ENCODE data around the gene CACFD1. TPM values are rescaled to one million over a fixed set of nuclear protein-coding genes. Genes with fewer than 3 reads are reported as not detected.

The CACFD1 gene
- polyA plus RNA-seq, 1 donor from 2014 or later, result 75.4 TPM

DNA sequence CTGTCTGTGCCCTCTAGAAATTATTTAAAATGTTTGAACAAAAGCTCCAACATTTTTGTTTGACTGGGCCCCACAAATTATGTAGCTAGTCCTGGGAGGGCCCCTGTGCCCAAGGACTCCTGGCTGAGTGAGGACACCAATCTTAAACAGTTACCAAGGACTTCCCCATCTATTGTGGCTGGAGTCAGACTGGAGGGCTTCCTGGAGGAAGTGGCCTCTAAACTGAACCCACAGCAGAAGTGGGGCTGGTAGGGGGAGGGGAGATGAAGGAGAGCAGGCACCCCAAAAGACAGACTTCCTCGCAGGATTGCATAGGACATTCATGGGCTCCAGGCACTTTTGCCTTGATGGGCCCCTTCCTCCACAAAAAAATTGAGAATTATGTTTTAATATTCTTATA lies 29.5 kb upstream of the CACFD1 start:
- Histone ChIP-seq H3K27ac (ENCODE audit: low read length) (no peak overlapping the region), H3K9me3 (ENCODE audit: low read length) (peaks cover 10% of the 10 kb centered on the region), H2AFZ (ENCODE audit: low read depth, low read length) (no peak overlapping the region), H3K36me3 (ENCODE audit: insufficient read depth, low read length) (no peaks in the 10 kb centered on the region), H3K27me3 (ENCODE audit: insufficient read depth, low read depth, low read length) (peaks cover 27% of the 10 kb centered on the region), H3K4me3 (ENCODE audit: low read length) (no peak overlapping the region), H3F3A (ENCODE audit: insufficient read depth, low read length, poor library complexity, severe bottlenecking) (no peaks in the 10 kb centered on the region), H4K20me1 (ENCODE audit: insufficient read depth) (no peaks in the 10 kb centered on the region), H3K79me2 (replicated peaks; ENCODE audit: insufficient read depth, low read length) (no peaks in the 10 kb centered on the region), H3K9ac (ENCODE audit: low read length) (no peak overlapping the region), H3K4me2 (ENCODE audit: low read length) (no peak overlapping the region), H3K9me2 (ENCODE audit: insufficient read depth, low read length) (no peaks in the 10 kb centered on the region)
- TF ChIP-seq EZH2 (IDR thresholded peaks at IDR 0.05; ENCODE audit: borderline replicate concordance, insufficient read depth, low read length, poor library complexity, severe bottlenecking) (no peak), RAD21 (conservative IDR thresholded peaks at IDR 0.05) (no peak), SMC3 (conservative IDR thresholded peaks at IDR 0.05; ENCODE audit: poor library complexity) (no peak), CTCF (IDR thresholded peaks at IDR 0.05; ENCODE audit: poor library complexity, severe bottlenecking) (no peak), REST (IDR thresholded peaks at IDR 0.05; ENCODE audit: borderline replicate concordance) (no peak), EP300 (conservative IDR thresholded peaks at IDR 0.05; ENCODE audit: poor library complexity, severe bottlenecking) (no peak), TAF1 (IDR thresholded peaks at IDR 0.05; ENCODE audit: low read depth) (no peak), MXI1 (conservative IDR thresholded peaks at IDR 0.05; ENCODE audit: poor library complexity, severe bottlenecking) (no peak), POLR2AphosphoS5 (IDR thresholded peaks at IDR 0.05) (no peak)

GRCh38 chr9:133433351-133433843 lies 26.4 kb upstream of the CACFD1 start:
- Histone ChIP-seq H3K9ac (ENCODE audit: low read length) (no peak overlapping the region), H3K9me2 (ENCODE audit: insufficient read depth, low read length) (no peaks in the 10 kb centered on the region), H3K4me3 (ENCODE audit: low read length) (no peak overlapping the region), H3K36me3 (ENCODE audit: insufficient read depth, low read length) (no peaks in the 10 kb centered on the region), H3F3A (ENCODE audit: insufficient read depth, low read length, poor library complexity, severe bottlenecking) (no peaks in the 10 kb centered on the region), H3K27ac (ENCODE audit: low read length) (no peak overlapping the region), H3K4me2 (ENCODE audit: low read length) (no peak overlapping the region), H2AFZ (ENCODE audit: low read depth, low read length) (no peak overlapping the region), H3K79me2 (replicated peaks; ENCODE audit: insufficient read depth, low read length) (no peaks in the 10 kb centered on the region), H4K20me1 (ENCODE audit: insufficient read depth) (no peaks in the 10 kb centered on the region), H3K27me3 (ENCODE audit: insufficient read depth, low read depth, low read length) (peaks cover 17% of the 10 kb centered on the region), H3K9me3 (ENCODE audit: low read length) (no peaks in the 10 kb centered on the region)
- no peak for TF ChIP-seq REST (IDR thresholded peaks at IDR 0.05; ENCODE audit: borderline replicate concordance)
- no peak for TF ChIP-seq EP300 (conservative IDR thresholded peaks at IDR 0.05; ENCODE audit: poor library complexity, severe bottlenecking)
- no peak for TF ChIP-seq SMC3 (conservative IDR thresholded peaks at IDR 0.05; ENCODE audit: poor library complexity)
- TF ChIP-seq TAF1 (IDR thresholded peaks at IDR 0.05; ENCODE audit: low read depth), result no peak
- TF ChIP-seq RAD21 (conservative IDR thresholded peaks at IDR 0.05), result no peak
- no peak for TF ChIP-seq POLR2AphosphoS5 (IDR thresholded peaks at IDR 0.05)
- no peak for TF ChIP-seq CTCF (IDR thresholded peaks at IDR 0.05; ENCODE audit: poor library complexity, severe bottlenecking)
- TF ChIP-seq EZH2 (IDR thresholded peaks at IDR 0.05; ENCODE audit: borderline replicate concordance, insufficient read depth, low read length, poor library complexity, severe bottlenecking), result no peak
